ENCODE data around the gene MRPS18A. TPM values are rescaled to one million over a fixed set of nuclear protein-coding genes. Genes with fewer than 3 reads are reported as not detected.

The MRPS18A gene
- total and polyA plus RNA-seq, 2 of the 13 experiments (the other 11 are each of a cell fraction or from before 2014, with no cell fraction given) = 87.8 to 89.1 TPM

DNA sequence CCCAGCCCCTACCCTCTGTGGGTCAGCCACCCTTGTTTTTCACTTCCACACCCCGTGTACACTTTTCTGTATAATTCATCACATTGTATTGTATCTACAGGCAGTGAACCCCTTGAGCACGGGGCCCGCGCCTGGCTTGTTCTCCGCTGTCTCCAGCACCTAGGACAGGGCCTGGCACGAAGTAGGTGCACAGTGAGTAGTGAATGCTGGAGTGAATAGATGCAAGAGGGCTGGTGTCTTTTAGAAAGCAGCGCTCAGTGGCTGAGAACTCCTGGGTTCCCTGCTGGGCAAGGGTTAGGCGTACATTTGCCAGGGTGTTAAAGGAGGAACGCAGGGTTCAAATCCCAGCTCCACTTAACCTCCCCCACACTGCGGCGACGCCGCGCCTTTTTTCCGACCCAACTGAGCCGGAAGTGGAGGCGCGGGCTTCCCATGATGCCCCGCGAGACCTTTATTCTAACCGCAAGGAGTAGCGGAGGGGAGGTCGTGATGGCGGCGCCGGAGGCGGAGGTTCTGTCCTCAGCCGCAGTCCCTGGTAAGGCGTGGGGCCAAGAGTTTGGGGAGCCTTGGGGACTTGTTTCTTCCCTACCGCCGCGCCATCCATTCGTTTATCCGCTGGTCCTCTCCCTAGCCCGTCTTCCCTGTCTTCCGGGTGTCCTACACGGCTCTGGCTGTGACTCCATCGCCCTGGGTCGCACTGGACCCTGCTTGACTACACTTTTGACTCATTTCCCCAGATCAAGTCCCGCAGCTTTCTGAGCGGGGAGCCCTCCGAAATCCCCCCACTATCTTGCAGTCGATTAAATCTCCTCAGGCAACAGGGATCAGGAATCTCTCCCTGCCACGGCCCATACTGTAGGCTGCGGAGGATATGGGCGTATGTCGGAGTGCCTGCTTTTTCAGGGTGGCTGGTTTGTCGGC lies 51.9 kb downstream of the MRPS18A start, which contains the start of gene MAD2L1BP (continued):
- TF ChIP-seq ZNF318 (CRISPR knock-in tag; IDR thresholded peaks at IDR 0.05) (no peak; the same call in 1 of the 2 replicates), ZNF557 (CRISPR knock-in tag; IDR thresholded peaks at IDR 0.05) (no peak), ZNF138 (CRISPR knock-in tag; IDR thresholded peaks at IDR 0.05; ENCODE audit: low read depth) (0 out of 2 replicates have a peak, but pooled peaks have one; percentile 65), TCF7 (IDR thresholded peaks at IDR 0.05; ENCODE audit: low read depth) (peak; percentile 84), KDM2A (CRISPR knock-in tag; IDR thresholded peaks at IDR 0.05; ENCODE audit: borderline replicate concordance, low read depth) (peak; percentile 95; the same call in 1 of the 2 replicates), ZNF891 (CRISPR knock-in tag; IDR thresholded peaks at IDR 0.05) (peak; percentile 89), MED1 (CRISPR knock-in tag; IDR thresholded peaks at IDR 0.05) (peak; percentile 80), THAP7 (CRISPR knock-in tag; IDR thresholded peaks at IDR 0.05) (peak; percentile 65; the same call in 1 of the 2 replicates), MXD1 (CRISPR knock-in tag; IDR thresholded peaks at IDR 0.05) (peak; percentile 73; the same call in 1 of the 2 replicates), NFYC (CRISPR knock-in tag; IDR thresholded peaks at IDR 0.05) (peak; percentile 63), XRCC5 (optimal IDR thresholded peaks at IDR 0.05; ENCODE audit: low read length) (peak; percentile 94), GATA4 (IDR thresholded peaks at IDR 0.05; ENCODE audit: borderline replicate concordance, low read depth) (peak; percentile 83; the same call in 1 of the 2 replicates)
- TF ChIP-seq, protein P1, sequence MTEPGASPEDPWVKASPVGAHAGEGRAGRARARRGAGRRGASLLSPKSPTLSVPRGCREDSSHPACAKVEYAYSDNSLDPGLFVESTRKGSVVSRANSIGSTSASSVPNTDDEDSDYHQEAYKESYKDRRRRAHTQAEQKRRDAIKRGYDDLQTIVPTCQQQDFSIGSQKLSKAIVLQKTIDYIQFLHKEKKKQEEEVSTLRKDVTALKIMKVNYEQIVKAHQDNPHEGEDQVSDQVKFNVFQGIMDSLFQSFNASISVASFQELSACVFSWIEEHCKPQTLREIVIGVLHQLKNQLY (CRISPR knock-in tag; IDR thresholded peaks at IDR 0.05) = peak; percentile 50

Measured in HepG2 (cell line).